ENCODE results near the gene ASB14.

GRCh38 chr3:57227204-57227929 is 65.1 kb downstream of the ASB14 start, which contains the start of gene APPL1:
- TF ChIP-seq CTCF (IDR thresholded peaks at IDR 0.05; ENCODE audit: insufficient read depth, low read length, poor library complexity, severe bottlenecking): no peak
- no peak for TF ChIP-seq EZH2phosphoT487 (conservative IDR thresholded peaks at IDR 0.05; ENCODE audit: low read length)
